ENCODE measurements around the gene TARP.

TARP gene

GRCh38 chr7:38306914-38307313, 33.5 kb upstream of the TARP start:
- H4K20me1 ChIP-seq (ENCODE audit: insufficient read depth, low read length, poor library complexity, severe bottlenecking) = no peaks in the 10 kb centered on the region
- H3F3A ChIP-seq (ENCODE audit: low read depth) = no peaks in the 10 kb centered on the region
- H3K27me3 ChIP-seq (ENCODE audit: insufficient read depth, low read length, poor library complexity, severe bottlenecking) = no peaks in the 10 kb centered on the region
- H3K79me2 ChIP-seq (ENCODE audit: insufficient read depth, low read length) = no peaks in the 10 kb centered on the region
- no peak overlapping the region for H3K9ac ChIP-seq (ENCODE audit: low read depth, low read length, poor library complexity, severe bottlenecking)
- H3K4me3 ChIP-seq (ENCODE audit: low read length, poor library complexity, severe bottlenecking) = no peak overlapping the region
- no peaks in the 10 kb centered on the region for H3K4me1 ChIP-seq (ENCODE audit: insufficient read depth, low read length, poor library complexity, severe bottlenecking)
- TF ChIP-seq CTCF (conservative IDR thresholded peaks at IDR 0.05; ENCODE audit: low read length) (no peak), EZH2phosphoT487 (IDR thresholded peaks at IDR 0.05; ENCODE audit: borderline replicate concordance) (no peak)
- H3K4me2 ChIP-seq (ENCODE audit: low read depth, low read length, poor library complexity, severe bottlenecking) = no peak overlapping the region
- no peaks in the 10 kb centered on the region for H3K9me2 ChIP-seq (replicated peaks; ENCODE audit: low read depth, low read length)
- H3K36me3 ChIP-seq (ENCODE audit: insufficient read depth, low read length) = no peaks in the 10 kb centered on the region
- H3K9me3 ChIP-seq (ENCODE audit: insufficient read depth, low read depth, low read length) = no peaks in the 10 kb centered on the region
- H2AFZ ChIP-seq (ENCODE audit: low read length) = no peak overlapping the region

- no peaks in the 10 kb centered on the region for H3F3A ChIP-seq (ENCODE audit: low read depth)
- H3K9ac ChIP-seq (ENCODE audit: low read depth, low read length, poor library complexity, severe bottlenecking) = no peak overlapping the region
- no peak overlapping the region for H3K4me2 ChIP-seq (ENCODE audit: low read depth, low read length, poor library complexity, severe bottlenecking)
- no peaks in the 10 kb centered on the region for H4K20me1 ChIP-seq (ENCODE audit: insufficient read depth, low read length, poor library complexity, severe bottlenecking)
- H2AFZ ChIP-seq (ENCODE audit: low read length) = no peak overlapping the region
- H3K27me3 ChIP-seq (ENCODE audit: insufficient read depth, low read length, poor library complexity, severe bottlenecking) = no peaks in the 10 kb centered on the region
- H3K4me3 ChIP-seq (ENCODE audit: low read length, poor library complexity, severe bottlenecking) = no peak overlapping the region
- H3K9me2 ChIP-seq (replicated peaks; ENCODE audit: low read depth, low read length) = no peaks in the 10 kb centered on the region
- no peak for TF ChIP-seq EZH2phosphoT487 (IDR thresholded peaks at IDR 0.05; ENCODE audit: borderline replicate concordance)
- no peak for TF ChIP-seq CTCF (conservative IDR thresholded peaks at IDR 0.05; ENCODE audit: low read length)
- H3K4me1 ChIP-seq (ENCODE audit: insufficient read depth, low read length, poor library complexity, severe bottlenecking) = no peaks in the 10 kb centered on the region
- no peaks in the 10 kb centered on the region for H3K79me2 ChIP-seq (ENCODE audit: insufficient read depth, low read length)
- no peaks in the 10 kb centered on the region for H3K9me3 ChIP-seq (ENCODE audit: insufficient read depth, low read depth, low read length)
- no peaks in the 10 kb centered on the region for H3K36me3 ChIP-seq (ENCODE audit: insufficient read depth, low read length)
Observed at GRCh38 chr7:38306171-38306570, 32.7 kb upstream of the TARP start.

- Histone ChIP-seq H3K4me2 (ENCODE audit: low read depth, low read length, poor library complexity, severe bottlenecking) (no peak overlapping the region), H3K79me2 (ENCODE audit: insufficient read depth, low read length) (no peaks in the 10 kb centered on the region), H2AFZ (ENCODE audit: low read length) (no peak overlapping the region), H3K4me1 (ENCODE audit: insufficient read depth, low read length, poor library complexity, severe bottlenecking) (no peaks in the 10 kb centered on the region), H3K9ac (ENCODE audit: low read depth, low read length, poor library complexity, severe bottlenecking) (no peak overlapping the region), H3F3A (ENCODE audit: low read depth) (no peaks in the 10 kb centered on the region), H3K9me2 (replicated peaks; ENCODE audit: low read depth, low read length) (no peaks in the 10 kb centered on the region), H3K36me3 (ENCODE audit: insufficient read depth, low read length) (no peaks in the 10 kb centered on the region), H3K9me3 (ENCODE audit: insufficient read depth, low read depth, low read length) (no peaks in the 10 kb centered on the region), H3K27me3 (ENCODE audit: insufficient read depth, low read length, poor library complexity, severe bottlenecking) (no peaks in the 10 kb centered on the region), H3K4me3 (ENCODE audit: low read length, poor library complexity, severe bottlenecking) (no peak overlapping the region), H4K20me1 (ENCODE audit: insufficient read depth, low read length, poor library complexity, severe bottlenecking) (no peaks in the 10 kb centered on the region)
- TF ChIP-seq CTCF (conservative IDR thresholded peaks at IDR 0.05; ENCODE audit: low read length) (no peak), EZH2phosphoT487 (IDR thresholded peaks at IDR 0.05; ENCODE audit: borderline replicate concordance) (no peak)
Observed at GRCh38 chr7:38303866-38304265, 30.4 kb upstream of the TARP start.
